PC-9 (cell line): Measurements from ENCODE around the gene RTL1. TPM values are rescaled to one million over a fixed set of nuclear protein-coding genes. Genes with fewer than 3 reads are reported as not detected.

Source experiments
- BruUV-seq: library from RNA; stranded (reverse); fragments of 400-500 nt; replicated peaks from 2 replicates; lab custom pipeline; 2021; lab: Mats Ljungman, UMichigan
- CTCF ChIA-PET: fragments of 300-600 bp; sonication (Branson Sonifier 250); formaldehyde crosslinking; loops from one replicate; lab custom pipeline; 2022; ENCODE audit warnings: antibody characterized with exemption; lab: Charles Lee
- POLR2A ChIA-PET: fragments of 300-600 bp; sonication (Branson Sonifier 250); formaldehyde crosslinking; loops from one replicate; lab custom pipeline; 2022; ENCODE audit warnings: antibody characterized with exemption; ENCODE audit not compliant: unreplicated experiment; lab: Charles Lee
- DNase-seq, 2 experiments: peaks; one replicate each; pipeline versions ENCODE4 v3.0.0 to v3.0.0-alpha.2; 2015 to 2022; ENCODE audit warnings: mixed read lengths in 1 of 2
- H2AFZ ChIP-seq: fragments of 200-600 bp; sonication (generic); 2 replicates; pipeline ENCODE4 v1.8.1; 2017; ENCODE audit warnings: antibody characterized with exemption
- H3F3A ChIP-seq: fragments of 200-600 bp; sonication (generic); 2 replicates; pipeline ENCODE4 v1.8.1; 2017; ENCODE audit warnings: antibody characterized with exemption, mild to moderate bottlenecking, low read depth; ENCODE audit not compliant: insufficient read depth
- H3K27ac ChIP-seq: fragments of 200-600 bp; sonication (generic); 2 replicates; pipeline ENCODE4 v1.6.1; 2016; ENCODE audit warnings: mixed run types
- H3K27me3 ChIP-seq: fragments of 200-600 bp; sonication (generic); 2 replicates; pipeline ENCODE4 v1.6.1; 2016; ENCODE audit warnings: low read depth, mixed run types; ENCODE audit not compliant: insufficient read depth
- H3K36me3 ChIP-seq: fragments of 200-600 bp; sonication (generic); 2 replicates; pipeline ENCODE4 v1.6.1; 2016; ENCODE audit warnings: low read depth, mixed run types
- H3K4me1 ChIP-seq: fragments of 200-600 bp; sonication (generic); replicated peaks from 2 replicates; pipeline ENCODE4 v1.6.1; 2016; ENCODE audit warnings: mixed run types; ENCODE audit not compliant: insufficient read depth
- H3K4me2 ChIP-seq: fragments of 200-600 bp; sonication (generic); 2 replicates; pipeline ENCODE4 v1.6.1; 2017; ENCODE audit warnings: mixed run types
- H3K4me3 ChIP-seq: fragments of 200-600 bp; sonication (generic); 2 replicates; pipeline ENCODE4 v1.6.1; 2016; ENCODE audit warnings: mixed run types
- H3K79me2 ChIP-seq: fragments of 200-600 bp; sonication (generic); 2 replicates; pipeline ENCODE4 v1.6.1; 2017; ENCODE audit warnings: low read depth, mixed run types
- H3K9me2 ChIP-seq: fragments of 200-600 bp; sonication (generic); 2 replicates; pipeline ENCODE4 v1.8.1; 2017; ENCODE audit warnings: mild to moderate bottlenecking; ENCODE audit not compliant: insufficient read depth
- H3K9me3 ChIP-seq: fragments of 200-600 bp; sonication (generic); 2 replicates; pipeline ENCODE4 v1.8.1; 2016; ENCODE audit warnings: low read depth; ENCODE audit not compliant: insufficient read depth
- H4K20me1 ChIP-seq: fragments of 200-600 bp; sonication (generic); 2 replicates; pipeline ENCODE4 v1.8.1; 2017; ENCODE audit not compliant: insufficient read depth
- EZH2 ChIP-seq: fragments of 200-600 bp; sonication (generic); IDR thresholded peaks from 2 replicates; pipeline ENCODE4 v1.8.0; 2017; ENCODE audit warnings: antibody characterized with exemption, low read depth
- intact Hi-C: fragments of 100-400 bp; cut with micrococcal nuclease; formaldehyde crosslinking; loops from one replicate; pipeline ENCODE4 v1.10.0; 2022; ENCODE audit not compliant: unreplicated experiment
- total RNA-seq: library from RNA; stranded (reverse); gene quantifications from 2 replicates; pipeline ENCODE4 v1.2.3, GENCODE V29; 2021
- TF ChIP-seq, protein P1 (sequence below): fragments of 200-600 bp; sonication (generic); conservative IDR thresholded peaks from 2 replicates; pipeline ENCODE4 v1.6.1; 2017; ENCODE audit warnings: mixed run types, antibody characterized with exemption, mild to moderate bottlenecking, moderate library complexity

RTL1 gene
- total RNA-seq, 1 experiment from 2014 or later: not detected

DNA sequence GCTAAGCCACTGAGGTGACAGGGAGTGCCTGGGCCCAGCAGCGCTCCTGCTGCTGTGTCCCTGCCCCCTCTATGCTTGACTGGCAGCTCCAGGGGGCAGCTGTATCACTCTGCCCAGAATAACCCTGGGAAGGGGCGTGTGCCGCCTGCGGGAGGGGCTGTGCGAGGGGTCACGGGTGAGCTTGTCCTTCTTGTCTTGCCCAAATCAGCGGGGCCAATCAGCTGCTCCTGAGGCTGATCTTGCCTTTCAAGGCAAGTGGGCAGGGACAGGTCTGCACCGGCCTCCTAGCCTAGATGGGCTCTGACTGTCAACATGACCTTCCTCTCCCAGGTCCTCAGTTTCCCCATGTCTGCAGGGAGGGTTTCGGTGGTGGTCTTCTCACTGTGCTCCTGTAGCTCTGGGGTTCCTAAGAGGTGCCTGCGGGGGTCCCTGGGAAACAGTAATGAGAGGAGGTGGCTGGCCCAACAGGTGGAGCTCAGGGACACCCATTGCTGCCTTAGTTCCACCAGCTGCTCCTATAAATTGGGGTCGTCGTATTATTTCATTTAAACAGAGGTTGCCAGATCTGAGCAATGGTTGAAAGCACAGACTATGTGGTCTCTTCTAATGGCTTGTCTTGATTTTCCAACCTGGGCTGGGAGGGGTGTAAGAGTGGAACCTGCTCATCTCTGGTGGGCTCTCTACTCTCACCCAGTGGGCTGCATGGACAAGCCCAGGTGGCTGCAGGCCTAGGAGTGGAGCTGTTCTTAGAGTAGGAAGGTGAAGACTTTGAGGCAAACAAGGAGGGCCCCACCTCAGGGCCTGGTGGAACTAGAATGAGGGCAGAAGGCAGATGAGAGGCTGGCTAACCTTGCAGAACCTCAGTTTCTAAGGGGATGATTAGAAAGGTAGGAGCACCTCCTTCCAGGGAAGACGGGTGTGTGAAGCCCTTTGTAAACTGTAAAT lies 11.7 kb downstream of the RTL1 start:
- ChIA-PET CTCF (no interaction called here), POLR2A (no interaction called here)
- no peak overlapping the region for H2AFZ ChIP-seq
- no peaks in the 10 kb centered on the region for H3F3A ChIP-seq
- TF ChIP-seq, protein P1, sequence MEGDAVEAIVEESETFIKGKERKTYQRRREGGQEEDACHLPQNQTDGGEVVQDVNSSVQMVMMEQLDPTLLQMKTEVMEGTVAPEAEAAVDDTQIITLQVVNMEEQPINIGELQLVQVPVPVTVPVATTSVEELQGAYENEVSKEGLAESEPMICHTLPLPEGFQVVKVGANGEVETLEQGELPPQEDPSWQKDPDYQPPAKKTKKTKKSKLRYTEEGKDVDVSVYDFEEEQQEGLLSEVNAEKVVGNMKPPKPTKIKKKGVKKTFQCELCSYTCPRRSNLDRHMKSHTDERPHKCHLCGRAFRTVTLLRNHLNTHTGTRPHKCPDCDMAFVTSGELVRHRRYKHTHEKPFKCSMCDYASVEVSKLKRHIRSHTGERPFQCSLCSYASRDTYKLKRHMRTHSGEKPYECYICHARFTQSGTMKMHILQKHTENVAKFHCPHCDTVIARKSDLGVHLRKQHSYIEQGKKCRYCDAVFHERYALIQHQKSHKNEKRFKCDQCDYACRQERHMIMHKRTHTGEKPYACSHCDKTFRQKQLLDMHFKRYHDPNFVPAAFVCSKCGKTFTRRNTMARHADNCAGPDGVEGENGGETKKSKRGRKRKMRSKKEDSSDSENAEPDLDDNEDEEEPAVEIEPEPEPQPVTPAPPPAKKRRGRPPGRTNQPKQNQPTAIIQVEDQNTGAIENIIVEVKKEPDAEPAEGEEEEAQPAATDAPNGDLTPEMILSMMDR: no peak
- no peak for TF ChIP-seq EZH2
- no peaks in the 10 kb centered on the region for H3K36me3 ChIP-seq
- BruUV-seq: no TSS peak
- H4K20me1 ChIP-seq: no peaks in the 10 kb centered on the region
- H3K9me2 ChIP-seq: no peaks in the 10 kb centered on the region
- DNase-seq: no peak
- no peaks in the 10 kb centered on the region for H3K9me3 ChIP-seq
- intact Hi-C loops: no loop called here
- H3K4me3 ChIP-seq: no peak overlapping the region
- no peaks in the 10 kb centered on the region for H3K79me2 ChIP-seq
- no peak overlapping the region for H3K27ac ChIP-seq
- peaks cover 66% of the 10 kb centered on the region for H3K27me3 ChIP-seq
- H3K4me1 ChIP-seq: no peaks in the 10 kb centered on the region
- H3K4me2 ChIP-seq: no peak overlapping the region

DNA sequence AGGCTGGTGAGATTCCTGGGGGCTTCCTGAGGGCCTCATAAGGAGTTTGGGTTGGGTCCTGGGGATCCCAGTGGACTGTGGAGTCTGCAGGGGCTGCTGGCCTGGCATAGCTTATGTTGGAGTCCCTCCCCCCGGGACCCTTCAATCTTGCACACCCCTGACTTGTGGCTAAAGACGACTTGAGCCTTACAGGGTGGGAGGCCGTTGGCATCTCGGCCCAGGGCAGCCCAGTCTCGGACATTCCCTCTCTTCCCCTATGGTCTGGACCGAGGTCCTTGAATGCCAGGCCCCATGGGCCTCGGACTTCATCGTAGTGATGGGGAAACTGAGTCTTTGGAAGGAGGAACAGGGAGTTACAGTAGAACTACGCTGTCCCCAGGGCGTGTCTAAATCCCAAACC lies 12.5 kb downstream of the RTL1 start:
- DNase-seq: no peak
- no peak overlapping the region for H3K4me2 ChIP-seq
- no TSS peak for BruUV-seq
- H4K20me1 ChIP-seq: no peaks in the 10 kb centered on the region
- H3K9me3 ChIP-seq: no peaks in the 10 kb centered on the region
- H3K4me3 ChIP-seq: no peak overlapping the region
- no peaks in the 10 kb centered on the region for H3K9me2 ChIP-seq
- no peaks in the 10 kb centered on the region for H3K79me2 ChIP-seq
- H3F3A ChIP-seq: no peaks in the 10 kb centered on the region
- TF ChIP-seq, protein P1: no peak
- TF ChIP-seq EZH2: no peak
- no peaks in the 10 kb centered on the region for H3K36me3 ChIP-seq
- H3K27me3 ChIP-seq: peaks cover 64% of the 10 kb centered on the region
- ChIA-PET POLR2A (no interaction called here), CTCF (no interaction called here)
- intact Hi-C loops: no loop called here
- no peaks in the 10 kb centered on the region for H3K4me1 ChIP-seq
- no peak overlapping the region for H2AFZ ChIP-seq
- H3K27ac ChIP-seq: no peak overlapping the region

DNA sequence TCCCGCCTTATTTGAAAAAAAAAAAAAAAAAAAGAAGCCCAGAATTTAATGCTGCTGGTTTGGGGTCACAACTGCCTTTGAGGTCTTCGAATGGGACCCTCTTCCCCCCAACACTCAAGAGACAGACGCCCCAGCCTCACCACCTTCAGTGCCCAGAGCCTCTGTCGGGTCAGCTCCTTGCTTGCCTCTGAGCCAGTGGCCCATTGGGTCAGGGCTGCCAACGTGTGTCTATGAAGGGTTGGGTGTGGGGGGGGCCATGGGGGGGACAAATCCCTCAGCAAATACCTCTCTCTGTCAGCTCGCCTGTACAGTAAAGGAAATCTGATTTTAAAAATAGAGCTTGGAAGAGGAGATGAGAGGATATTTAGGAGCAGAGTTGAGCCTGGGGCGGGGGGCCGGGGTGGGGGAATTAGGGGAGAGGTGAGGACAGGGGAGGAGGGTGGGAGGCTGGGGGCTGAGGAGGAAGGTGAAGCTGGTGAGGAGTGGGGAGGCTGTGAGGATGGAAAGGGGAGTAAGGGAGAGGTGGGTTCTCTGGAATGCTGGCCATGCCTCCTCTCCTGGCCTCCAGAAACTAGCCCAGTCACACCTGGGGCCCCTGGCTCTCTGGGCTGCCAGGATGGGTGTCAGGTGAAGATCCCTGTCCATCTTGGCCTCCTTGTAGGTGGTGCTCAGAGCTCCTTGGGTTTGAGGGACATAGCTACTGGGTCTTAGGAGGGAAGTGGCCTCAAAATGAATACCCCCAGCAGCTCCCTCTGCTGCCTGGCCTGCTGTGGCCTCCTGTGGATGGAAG lies 13.3 kb downstream of the RTL1 start:
- POLR2A ChIA-PET: no interaction called here
- Histone ChIP-seq H3F3A (no peaks in the 10 kb centered on the region), H3K9me3 (no peaks in the 10 kb centered on the region)

More for the DNA sequence above, 13.3 kb downstream of the RTL1 start:
- no peak overlapping the region for H3K4me3 ChIP-seq
- H4K20me1 ChIP-seq: no peaks in the 10 kb centered on the region
- no peak overlapping the region for H3K27ac ChIP-seq
- peaks cover 62% of the 10 kb centered on the region for H3K27me3 ChIP-seq
- no peak overlapping the region for H3K4me2 ChIP-seq
- no TSS peak for BruUV-seq
- CTCF ChIA-PET: no interaction called here
- H3K9me2 ChIP-seq: no peaks in the 10 kb centered on the region
- H2AFZ ChIP-seq: no peak overlapping the region
- H3K4me1 ChIP-seq: no peaks in the 10 kb centered on the region
- no peak for TF ChIP-seq EZH2
- TF ChIP-seq, protein P1: no peak
- no peaks in the 10 kb centered on the region for H3K36me3 ChIP-seq
- DNase-seq: no peak
- no peaks in the 10 kb centered on the region for H3K79me2 ChIP-seq
- intact Hi-C loops: no loop called here
